Midbrain (tissue), 1 donor: ENCODE measurements around the gene CDC42BPB.
"Not testable (repeated sequence)": the region's sequence is repeated elsewhere in the genome, so short reads cannot be mapped to it uniquely, and the experiment has no call there.

Source experiments
- DNase-seq: peaks from one replicate; lab custom pipeline; 2025; lab: John Stamatoyannopoulos, UW

CDC42BPB gene

GRCh38 chr14:102900631-102901571 is 156.4 kb downstream of the CDC42BPB start:
- no peak for DNase-seq

GRCh38 chr14:102899516-102899900 is 157.8 kb downstream of the CDC42BPB start:
- no peak for DNase-seq

- DNase-seq: no peak
These were observed 158.4 kb downstream of the CDC42BPB start for GRCh38 chr14:102898776-102899515.

- no peak for DNase-seq
These were observed 159.1 kb downstream of the CDC42BPB start for GRCh38 chr14:102898298-102898697.

- DNase-seq: no peak
These were observed 159.9 kb downstream of the CDC42BPB start for GRCh38 chr14:102897299-102898027.

GRCh38 chr14:102896735-102897134 is 160.6 kb downstream of the CDC42BPB start:
- not testable (repeated sequence) for DNase-seq

- DNase-seq: no peak
These were observed 163.9 kb downstream of the CDC42BPB start for GRCh38 chr14:102893452-102893851.

GRCh38 chr14:102892651-102893050 is 164.7 kb downstream of the CDC42BPB start:
- no peak for DNase-seq

- DNase-seq: no peak
These were observed 165.8 kb downstream of the CDC42BPB start for GRCh38 chr14:102891556-102891955.

- no peak for DNase-seq
These were observed 166.2 kb downstream of the CDC42BPB start for GRCh38 chr14:102891111-102891510.

GRCh38 chr14:102889615-102890014 is 167.7 kb downstream of the CDC42BPB start:
- no peak for DNase-seq

GRCh38 chr14:102888748-102889147 is 168.6 kb downstream of the CDC42BPB start:
- DNase-seq: no peak

GRCh38 chr14:102885737-102886447 is 171.5 kb downstream of the CDC42BPB start:
- no peak for DNase-seq

GRCh38 chr14:102883554-102883953 is 173.8 kb downstream of the CDC42BPB start:
- no peak for DNase-seq

GRCh38 chr14:102883089-102883541 is 174.2 kb downstream of the CDC42BPB start:
- no peak for DNase-seq
